Coronary artery (tissue), 2 donors: ENCODE measurements around the gene PATJ.

Experiments
- DNase-seq: peaks from one replicate; pipeline ENCODE4 v3.0.0-alpha.2; 2017; ENCODE audit warnings: low spot score
- H3K27ac ChIP-seq, 2 donors: fragments of 200-600 bp; sonication (generic); one replicate each; pipeline ENCODE4 v1.5.1; 2016 to 2019
- H3K4me3 ChIP-seq: fragments of 200-600 bp; sonication (generic); 2 replicates; pipeline ENCODE4 v1.5.1; 2016; ENCODE audit warnings: mild to moderate bottlenecking, moderate library complexity
- CTCF ChIP-seq: fragments of 200-600 bp; sonication (generic); IDR thresholded peaks from one replicate; pipeline ENCODE4 v1.5.1; 2019; ENCODE audit warnings: antibody characterized with exemption

PATJ gene

GRCh38 chr1:61749574-61749973 lies 7.3 kb downstream of the PATJ start:
- no peak overlapping the region for H3K4me3 ChIP-seq
- H3K27ac ChIP-seq: no peak overlapping the region
- no peak for TF ChIP-seq CTCF
- no peak for DNase-seq

- Histone ChIP-seq H3K4me3 (no peak overlapping the region), H3K27ac (no peak overlapping the region)
- no peak for DNase-seq
- no peak for TF ChIP-seq CTCF
Measured at GRCh38 chr1:61752921-61753389, 10.7 kb downstream of the PATJ start.

GRCh38 chr1:61753998-61754508 lies 11.8 kb downstream of the PATJ start:
- no peak overlapping the region for H3K4me3 ChIP-seq
- no peak overlapping the region for H3K27ac ChIP-seq
- DNase-seq: no peak
- TF ChIP-seq CTCF: no peak

- no peak overlapping the region for H3K4me3 ChIP-seq
Measured at GRCh38 chr1:61754545-61754944, 12.3 kb downstream of the PATJ start.

GRCh38 chr1:61756773-61757172 lies 14.5 kb downstream of the PATJ start:
- no peak overlapping the region for H3K27ac ChIP-seq
- H3K4me3 ChIP-seq: no peak overlapping the region
- TF ChIP-seq CTCF: no peak
- no peak for DNase-seq

More at GRCh38 chr1:61754545-61754944, 12.3 kb downstream of the PATJ start:
- DNase-seq: no peak
- H3K27ac ChIP-seq: no peak overlapping the region
- no peak for TF ChIP-seq CTCF

- no peak for DNase-seq
- no peak for TF ChIP-seq CTCF
- H3K4me3 ChIP-seq: no peak overlapping the region
- H3K27ac ChIP-seq: no peak overlapping the region
Measured at GRCh38 chr1:61757950-61758349, 15.7 kb downstream of the PATJ start.

GRCh38 chr1:61770131-61770530 lies 27.9 kb downstream of the PATJ start:
- no peak overlapping the region for H3K27ac ChIP-seq
- TF ChIP-seq CTCF: no peak
- DNase-seq: no peak
- H3K4me3 ChIP-seq: no peak overlapping the region
